Amniotic stem cell (primary cell): ENCODE measurements around the gene LRSAM1.

Experiments
- DNase-seq: peaks from one replicate; lab custom pipeline; 2025; lab: John Stamatoyannopoulos, UW

LRSAM1 gene

GRCh38 chr9:127450830-127451607 lies at the start of gene LRSAM1, which contains the start of gene RPL12:
TSS of gene LRSAM1 (plus strand) at chr9:127451510. CDS start at chr9:127454528, 3,018 bp downstream.
TSS of gene RPL12 (minus strand) at chr9:127451406. CDS start at chr9:127451317, 89 bp downstream.
- DNase-seq = peak; percentile 74

- no peak for DNase-seq
Observed at GRCh38 chr9:127402401-127403090, 48.8 kb upstream of the LRSAM1 start.

GRCh38 chr9:127403507-127404192 lies 47.7 kb upstream of the LRSAM1 start:
- DNase-seq = no peak

GRCh38 chr9:127404631-127405030 lies 46.7 kb upstream of the LRSAM1 start:
- DNase-seq = no peak

- no peak for DNase-seq
Observed at GRCh38 chr9:127405344-127406125, 45.8 kb upstream of the LRSAM1 start.

GRCh38 chr9:127406799-127407491 lies 44.4 kb upstream of the LRSAM1 start:
- no peak for DNase-seq

- DNase-seq = no peak
Observed at GRCh38 chr9:127407492-127407843, 43.8 kb upstream of the LRSAM1 start.

- DNase-seq = no peak
Observed at GRCh38 chr9:127411122-127411521, 40.2 kb upstream of the LRSAM1 start.

- DNase-seq = no peak
Observed at GRCh38 chr9:127415141-127415540, 36.2 kb upstream of the LRSAM1 start.

- DNase-seq = no peak
Observed at GRCh38 chr9:127415657-127416056, 35.7 kb upstream of the LRSAM1 start.

- DNase-seq = peak; percentile 46
Observed at GRCh38 chr9:127417131-127418036, 33.9 kb upstream of the LRSAM1 start.

GRCh38 chr9:127418037-127418471 lies 33.3 kb upstream of the LRSAM1 start:
- DNase-seq = no peak

GRCh38 chr9:127419348-127419747 lies 32.0 kb upstream of the LRSAM1 start:
- DNase-seq = no peak

- DNase-seq = no peak
Observed at GRCh38 chr9:127421057-127421456, 30.3 kb upstream of the LRSAM1 start.

GRCh38 chr9:127422133-127422782 lies 29.1 kb upstream of the LRSAM1 start:
- DNase-seq = no peak

GRCh38 chr9:127422787-127423186 lies 28.5 kb upstream of the LRSAM1 start:
- DNase-seq = no peak

- DNase-seq = no peak
Observed at GRCh38 chr9:127423476-127423933, 27.8 kb upstream of the LRSAM1 start.

- peak; percentile 86 for DNase-seq
Observed at GRCh38 chr9:127423934-127424675, 27.2 kb upstream of the LRSAM1 start, which contains the start of gene ZNF79. TSS of gene ZNF79 (plus strand) at chr9:127424382. CDS start at chr9:127424788, 406 bp downstream.

GRCh38 chr9:127424676-127424999 lies 26.7 kb upstream of the LRSAM1 start:
- no peak for DNase-seq
